B cell (primary cell): Measurements from ENCODE around the gene ISOC2. TPM values are rescaled to one million over a fixed set of nuclear protein-coding genes. Genes with fewer than 3 reads are reported as not detected.

Experiments
- ATAC-seq: fragments of 200-7000 bp; cut with Tn5 transposase; one replicate; pipeline ENCODE4 v1.10.0; 2021; ENCODE audit warnings: low read depth, mild to moderate bottlenecking, moderate number of reproducible peaks, moderate library complexity
- CTCF ChIA-PET: fragments of 350-600 bp; sonication (Branson Sonifier 250); formaldehyde crosslinking; loops from one replicate; lab custom pipeline; 2021; ENCODE audit warnings: antibody characterized with exemption, inconsistent platforms; lab: Charles Lee
- POLR2A ChIA-PET: fragments of 350-600 bp; sonication (Branson Sonifier 250); formaldehyde crosslinking; loops from one replicate; lab custom pipeline; 2021; ENCODE audit warnings: antibody characterized with exemption; lab: Charles Lee
- DNase-seq: peaks from one replicate; pipeline ENCODE4 v3.0.0; 2013
- H2AFZ ChIP-seq: 2 replicates; pipeline ENCODE4 v1.6.1; 2012; ENCODE audit warnings: mild to moderate bottlenecking, low read depth, low read length; ENCODE audit not compliant: insufficient read depth, poor library complexity, severe bottlenecking
- H3K27ac ChIP-seq, 2 donors: 1 replicate in 1 of 2; 2 replicates in 1 of 2; pipeline ENCODE4 v1.5.1; 2012 to 2013; ENCODE audit warnings: low read length in 2 of 2, mild to moderate bottlenecking in 2 of 2, moderate library complexity in 1 of 2
- H3K27me3 ChIP-seq, 4 experiments: fragments of 200-600 bp in 1 of 4; sonication (generic) in 1 of 4; replicated peaks in 1 of 4; 1 replicate in 2 of 4; 2 replicates in 2 of 4; pipeline versions ENCODE4 v1.6.1 to v1.7.0; 2013 to 2016; ENCODE audit warnings: low read length in 3 of 4, mild to moderate bottlenecking in 2 of 4, mixed read lengths in 1 of 4, moderate library complexity in 1 of 4; ENCODE audit not compliant: insufficient read depth in 4 of 4, control insufficient read depth in 3 of 4; ENCODE audit errors: control extremely low read depth in 1 of 4
- H3K36me3 ChIP-seq, 2 experiments: replicated peaks in 1 of 2; 1 replicate in 1 of 2; 2 replicates in 1 of 2; pipeline versions ENCODE4 v1.6.1 to v1.7.1; 2013; ENCODE audit warnings: low read length in 1 of 2; ENCODE audit not compliant: insufficient read depth in 2 of 2, control insufficient read depth in 1 of 2; ENCODE audit errors: control extremely low read depth in 1 of 2, extremely low read depth in 1 of 2
- H3K4me1 ChIP-seq, 2 donors: fragments of 200-600 bp in 1 of 2; sonication (generic) in 1 of 2; 1 replicate in 1 of 2; 2 replicates in 1 of 2; pipeline versions ENCODE4 v1.5.1 to v1.6.1; 2013 to 2017; ENCODE audit warnings: low read length in 2 of 2; ENCODE audit not compliant: control insufficient read depth in 2 of 2, insufficient read depth in 2 of 2
- H3K4me2 ChIP-seq: replicated peaks from 2 replicates; pipeline ENCODE3; 2012; ENCODE audit warnings: mild to moderate bottlenecking, low read depth, low read length; ENCODE audit not compliant: poor library complexity, severe bottlenecking
- H3K4me3 ChIP-seq, 5 experiments: fragments of 200-600 bp in 1 of 5; sonication (generic) in 1 of 5; 1 replicate in 3 of 5; 2 replicates in 2 of 5; pipeline versions ENCODE4 v1.5.1 to v1.7.0; 2011 to 2016; ENCODE audit warnings: low read length in 4 of 5, mild to moderate bottlenecking in 4 of 5, low read depth in 2 of 5, control low read depth in 1 of 5, moderate library complexity in 1 of 5; ENCODE audit not compliant: insufficient read depth in 1 of 5; ENCODE audit errors: control extremely low read depth in 1 of 5, extremely low read depth in 1 of 5
- H3K79me2 ChIP-seq: fragments of 200-600 bp; sonication (generic); one replicate; pipeline ENCODE4 v1.6.0; 2016; ENCODE audit warnings: low read length; ENCODE audit not compliant: control insufficient read depth, insufficient read depth
- H3K9ac ChIP-seq: fragments of 200-600 bp; sonication (generic); 2 replicates; pipeline ENCODE4 v1.6.1; 2017; ENCODE audit warnings: mild to moderate bottlenecking, low read length, moderate library complexity
- H3K9me3 ChIP-seq, 3 donors: one replicate each; pipeline versions ENCODE4 v1.6.1 to v1.7.1; 2013; ENCODE audit warnings: low read length in 2 of 3; ENCODE audit not compliant: control insufficient read depth in 2 of 3, insufficient read depth in 1 of 3; ENCODE audit errors: control extremely low read depth in 1 of 3
- H4K20me1 ChIP-seq: 2 replicates; pipeline ENCODE4 v1.6.0; 2012; ENCODE audit warnings: mild to moderate bottlenecking, low read length; ENCODE audit not compliant: insufficient read depth, control insufficient read depth, poor library complexity, severe bottlenecking
- H3K27ac Mint-ChIP-seq: one replicate; pipeline ENCODE4 v1.8.0; 2021; ENCODE audit warnings: mixed read lengths
- H3K27me3 Mint-ChIP-seq: one replicate; pipeline ENCODE4 v1.8.0; 2021; ENCODE audit warnings: mixed read lengths
- H3K4me1 Mint-ChIP-seq: one replicate; pipeline ENCODE4 v1.8.0; 2021; ENCODE audit warnings: mixed read lengths
- H3K4me3 Mint-ChIP-seq: one replicate; pipeline ENCODE4 v1.8.0; 2021; ENCODE audit warnings: mixed read lengths
- H3K9me3 Mint-ChIP-seq: one replicate; pipeline ENCODE4 v1.8.0; 2022; ENCODE audit warnings: mixed read lengths; ENCODE audit not compliant: insufficient read depth
- CTCF ChIP-seq: fragments of 200-600 bp; IDR thresholded peaks from one replicate; pipeline ENCODE4 v1.8.0; 2022; ENCODE audit warnings: antibody characterized with exemption, mild to moderate bottlenecking
- EZH2 ChIP-seq: IDR thresholded peaks from 2 replicates; pipeline ENCODE4 v1.6.1; 2012; ENCODE audit warnings: borderline replicate concordance, low read depth, mild to moderate bottlenecking, moderate library complexity, low read length; ENCODE audit not compliant: insufficient read depth, poor library complexity, severe bottlenecking
- WGBS: methylation state at CpG from one replicate; pipeline ENCODE4 v1.1.5; 2013; ENCODE audit warnings: missing lambda C conversion rate; ENCODE audit not compliant: insufficient coverage; 5-methylcytosine and 5-hydroxymethylcytosine counted together
- intact Hi-C: fragments of 100-400 bp; cut with micrococcal nuclease; formaldehyde crosslinking; loops from one replicate; pipeline ENCODE4 v1.10.0; 2022
- polyA plus RNA-seq: library from polyadenylated mRNA; depleted of rRNA; stranded (reverse); fragments of >200 nt; gene quantifications from 2 replicates; pipeline ENCODE4 v1.2.3, GENCODE V29; 2012
- total RNA-seq, 2 donors: library from RNA; stranded (reverse); fragments of 120-200 nt in 1 of 2; gene quantifications; 1 replicate in 1 of 2; 2 replicates in 1 of 2; pipeline versions ENCODE4 v1.2.3 to v1.2.4, GENCODE V29; 2013 to 2022

ISOC2 gene
- total and polyA plus RNA-seq, 2 donors (not counting 1 experiment from before 2014, with no cell fraction given) = 10.0 to 27.6 TPM

- no peak overlapping the region for H3K27ac Mint-ChIP-seq
- DNase-seq = no peak
- Histone ChIP-seq H4K20me1 (no peaks in the 10 kb centered on the region), H2AFZ (no peak overlapping the region), H3K79me2 (no peaks in the 10 kb centered on the region), H3K27ac (no peak overlapping the region), H3K4me3 (no peak overlapping the region), H3K4me2 (no peak overlapping the region), H3K36me3 (no peaks in the 10 kb centered on the region), H3K27me3 (peaks cover 0 to 80% (median 43%) of the 10 kb centered on the region in 4 experiments), H3K4me1 (peaks cover 0 to 7% of the 10 kb centered on the region in 2 donors), H3K9me3 (peaks cover 0 to 28% (median 0%) of the 10 kb centered on the region in 3 donors), H3K9ac (no peak overlapping the region)
- WGBS = 98% methylated on average over 4 of the region's 4 CpGs
- POLR2A ChIA-PET = no interaction called here
- no peak for ATAC-seq
- TF ChIP-seq EZH2 = no peak
- TF ChIP-seq CTCF = no peak
- intact Hi-C loops = no loop called here
- H3K4me3 Mint-ChIP-seq = no peak overlapping the region
- H3K27me3 Mint-ChIP-seq = peaks cover 57% of the 10 kb centered on the region
- H3K4me1 Mint-ChIP-seq = no peaks in the 10 kb centered on the region
- CTCF ChIA-PET = no interaction called here
- no peaks in the 10 kb centered on the region for H3K9me3 Mint-ChIP-seq
Observed at GRCh38 chr19:55434356-55434919, 27.0 kb downstream of the ISOC2 start.

- no peaks in the 10 kb centered on the region for H3K79me2 ChIP-seq
- H2AFZ ChIP-seq = no peak overlapping the region
- intact Hi-C loops = no loop called here
- H3K36me3 ChIP-seq = no peaks in the 10 kb centered on the region
- H3K9me3 ChIP-seq = peaks cover 0 to 20% (median 0%) of the 10 kb centered on the region in 3 donors
- peaks cover 52% of the 10 kb centered on the region for H3K27me3 Mint-ChIP-seq
- H3K4me3 Mint-ChIP-seq = no peak overlapping the region
- no peak overlapping the region for H3K9ac ChIP-seq
- H3K4me1 Mint-ChIP-seq = no peaks in the 10 kb centered on the region
- CTCF ChIA-PET = no interaction called here
- H3K4me1 ChIP-seq = no peaks in the 10 kb centered on the region
- H3K4me2 ChIP-seq = no peak overlapping the region
- no peaks in the 10 kb centered on the region for H4K20me1 ChIP-seq
- H3K27me3 ChIP-seq = peaks cover 0 to 79% (median 35%) of the 10 kb centered on the region in 4 experiments
- no peaks in the 10 kb centered on the region for H3K9me3 Mint-ChIP-seq
- no peak for ATAC-seq
- POLR2A ChIA-PET = no interaction called here
- H3K4me3 ChIP-seq = no peak overlapping the region
- no peak for TF ChIP-seq CTCF
- TF ChIP-seq EZH2 = no peak
- 17% methylated on average over 48 of the region's 48 CpGs for WGBS
- no peak overlapping the region for H3K27ac ChIP-seq
- no peak overlapping the region for H3K27ac Mint-ChIP-seq
- DNase-seq = no peak
Observed at GRCh38 chr19:55433292-55433691, 28.1 kb downstream of the ISOC2 start.
